K562 (cell line): ENCODE measurements around the gene FAM184B. TPM values are rescaled to one million over a fixed set of nuclear protein-coding genes. Genes with fewer than 3 reads are reported as not detected.

Source experiments
- ATAC-seq: fragments of 200-7000 bp; cut with Tn5 transposase; 3 replicates; pipeline ENCODE4 v1.9.1; 2020; ENCODE audit warnings: moderate library complexity
- BruUV-seq: library from RNA; stranded (reverse); fragments of 400-500 nt; replicated peaks from 2 replicates; lab custom pipeline; 2021; lab: Mats Ljungman, UMichigan
- CTCF ChIA-PET: fragments of 300-600 bp; formaldehyde crosslinking; extraction: SDS; loops from one replicate; lab custom pipeline; 2021; ENCODE audit warnings: low intra/inter-chr PET ratio; lab: Yijun Ruan, JAX
- POLR2A ChIA-PET: fragments of 300-600, 350-650 bp; sonication (Branson Sonifier 250); formaldehyde crosslinking; extraction: SDS; loops from one replicate; lab custom pipeline; 2021; ENCODE audit warnings: antibody characterized with exemption, inconsistent platforms; lab: Yijun Ruan, JAX
- DNase-seq, 4 experiments: peaks; one replicate each; pipeline versions ENCODE4 v3.0.0 to v3.0.0-alpha.2; 2011 to 2018; ENCODE audit warnings: low spot score in 3 of 4, mixed read lengths in 3 of 4; ENCODE audit errors: extremely low read depth in 1 of 4
- FAIRE-seq: peaks from 2 replicates; lab custom pipeline; 2011; peaks lifted over from hg19 to GRCh38; lab: Jason Lieb, UNC
- H2AFZ ChIP-seq: 2 replicates; pipeline ENCODE4 v1.6.0; 2011; ENCODE audit warnings: low read depth, low read length, control low read depth, inconsistent platforms
- H3K27ac ChIP-seq: fragments of 200-600 bp; 3 replicates; pipeline ENCODE4 v1.8.0; 2011; ENCODE audit warnings: low read depth, mild to moderate bottlenecking, control low read depth, inconsistent platforms, low read length, moderate library complexity, mixed read lengths; ENCODE audit errors: extremely low read depth
- H3K27me3 ChIP-seq, 2 experiments: fragments of 300-600 bp in 1 of 2; 2 replicates in 1 of 2; 3 replicates in 1 of 2; pipeline versions ENCODE4 v1.6.0 to v1.8.0; 2011; ENCODE audit warnings: inconsistent platforms in 2 of 2, low read length in 2 of 2, mild to moderate bottlenecking in 1 of 2, mixed read lengths in 1 of 2, moderate library complexity in 1 of 2; ENCODE audit not compliant: control insufficient read depth in 2 of 2, insufficient read depth in 2 of 2
- H3K36me3 ChIP-seq: fragments of 300-600 bp; 3 replicates; pipeline ENCODE4 v1.8.0; 2011; ENCODE audit warnings: mild to moderate bottlenecking, low read length, inconsistent platforms; ENCODE audit not compliant: control insufficient read depth, insufficient read depth
- H3K4me1 ChIP-seq, 2 experiments: fragments of 200-600 bp in 1 of 2; replicated peaks in 1 of 2; 2 replicates in 1 of 2; 3 replicates in 1 of 2; pipeline versions ENCODE4 v1.5.1 to v1.8.0; 2011; ENCODE audit warnings: inconsistent platforms in 2 of 2, low read length in 2 of 2, mild to moderate bottlenecking in 1 of 2, mixed read lengths in 1 of 2, moderate library complexity in 1 of 2; ENCODE audit not compliant: control insufficient read depth in 2 of 2, insufficient read depth in 2 of 2
- H3K4me2 ChIP-seq: 2 replicates; pipeline ENCODE4 v1.6.1; 2011; ENCODE audit warnings: low read length, control low read depth, inconsistent platforms, mixed read lengths; ENCODE audit not compliant: insufficient read depth
- H3K4me3 ChIP-seq: fragments of 200-600 bp; sonication (generic), shearing (Covaris generic); 2 replicates; pipeline ENCODE4 v1.5.1; 2016; ENCODE audit warnings: control low read depth, inconsistent platforms
- H3K79me2 ChIP-seq: fragments of 200-600 bp; 3 replicates; pipeline ENCODE4 v1.8.0; 2011; ENCODE audit warnings: low read length, inconsistent platforms; ENCODE audit not compliant: control insufficient read depth, insufficient read depth
- H3K9ac ChIP-seq, 2 experiments: 2 replicates each; pipeline versions ENCODE4 v1.6.0 to v1.6.1; 2011; ENCODE audit warnings: low read depth in 2 of 2, low read length in 2 of 2, control low read depth in 1 of 2, inconsistent platforms in 1 of 2, mild to moderate bottlenecking in 1 of 2, mixed read lengths in 1 of 2; ENCODE audit not compliant: insufficient read depth in 1 of 2
- H3K9me1 ChIP-seq: one replicate; pipeline ENCODE4 v1.6.0; 2011; ENCODE audit warnings: inconsistent platforms, mild to moderate bottlenecking, low read length, moderate library complexity; ENCODE audit not compliant: control insufficient read depth, insufficient read depth
- H3K9me3 ChIP-seq: replicated peaks from 2 replicates; pipeline ENCODE4 v1.5.1; 2011; ENCODE audit warnings: low read depth, low read length, inconsistent platforms; ENCODE audit not compliant: control insufficient read depth, insufficient read depth
- H4K20me1 ChIP-seq: replicated peaks from 2 replicates; pipeline ENCODE4 v1.6.1; 2011; ENCODE audit warnings: low read length, inconsistent platforms, mixed read lengths; ENCODE audit not compliant: control insufficient read depth, insufficient read depth
- ESRRB ChIP-seq: fragments of 250-450 bp; sonication (Bioruptor Pico); IDR thresholded peaks from 2 replicates; pipeline ENCODE4 v1.5.0; 2020; ENCODE audit warnings: mild to moderate bottlenecking, moderate library complexity, borderline replicate concordance
- HSF4 ChIP-seq: fragments of 250-450 bp; sonication (Bioruptor Pico); IDR thresholded peaks from 2 replicates; pipeline ENCODE4 v2.1.2; 2022; ENCODE audit warnings: mild to moderate bottlenecking, moderate library complexity, borderline replicate concordance
- ILK ChIP-seq: fragments of 450-650 bp; IDR thresholded peaks from 2 replicates; pipeline ENCODE4 v1.6.1; 2016; ENCODE audit warnings: missing genetic modification characterization, low read depth, mild to moderate bottlenecking, missing compliant biosample characterization, moderate library complexity, borderline replicate concordance
- PHB ChIP-seq: fragments of 250-450 bp; sonication (Bioruptor Pico); IDR thresholded peaks from 2 replicates; pipeline ENCODE4 v1.5.0; 2021
- YBX1 ChIP-seq: fragments of 450-650 bp; IDR thresholded peaks from 2 replicates; pipeline ENCODE4 v1.7.1; 2016; ENCODE audit warnings: mild to moderate bottlenecking
- ZNF282 ChIP-seq: sonication (generic); formaldehyde crosslinking; IDR thresholded peaks from 2 replicates; pipeline ENCODE4 v1.8.1; 2023; ENCODE audit warnings: missing genetic modification reagents
- ZNF311 ChIP-seq: fragments of 250-450 bp; sonication (Bioruptor Pico); IDR thresholded peaks from 2 replicates; pipeline ENCODE4 v1.4.0; 2020; ENCODE audit warnings: mild to moderate bottlenecking, moderate library complexity
- ZNF384 ChIP-seq: IDR thresholded peaks from 2 replicates; pipeline ENCODE4 v1.6.1; 2012; ENCODE audit warnings: low read depth, low read length, improper control_type of control experiment
- ZNF431 ChIP-seq: sonication (generic); formaldehyde crosslinking; IDR thresholded peaks from 2 replicates; pipeline ENCODE4 v1.8.0; 2022; ENCODE audit warnings: mild to moderate bottlenecking, missing genetic modification reagents
- WGBS: fragments of 100-300 bp; shearing (Covaris generic); methylation state at CpG from one replicate; pipeline ENCODE4 v1.1.6; 2016; ENCODE audit warnings: low coverage, mixed read lengths; ENCODE audit not compliant: insufficient coverage; ENCODE audit errors: missing lambda C conversion rate; 5-methylcytosine and 5-hydroxymethylcytosine counted together
- in situ Hi-C: fragments of 300-500 bp; cut with MboI; formaldehyde crosslinking; loops from 4 replicates; pipeline ENCODE4 v1.15.0; 2018; ENCODE audit warnings: inconsistent platforms, mixed read lengths
- intact Hi-C: fragments of 100-400 bp; cut with micrococcal nuclease; formaldehyde crosslinking; loops from 2 replicates; pipeline ENCODE4 v1.14.2; 2022
- polyA plus RNA-seq, 8 experiments: library from polyadenylated mRNA; depleted of rRNA in 4 of 8; stranded (reverse) in 5 of 8; unstranded in 3 of 8; fragments of >200 nt; fragmentation: Nextera tagmentation in 2 of 8; fragmentation: Illumina TruSeq in 1 of 8; extraction: Ambion mirVana in 2 of 8; extraction: Trizol in 1 of 8; gene quantifications; 2 replicates each; pipeline versions ENCODE4 v1.2.1 to v1.2.3, GENCODE V29; 2011 to 2014; ENCODE audit warnings: inconsistent platforms in 1 of 8, missing spikeins in 1 of 8
- total RNA-seq, 7 experiments: library from RNA; depleted of rRNA in 6 of 7; stranded (reverse); fragments of >200 nt in 6 of 7; fragmentation: Illumina TruSeq in 2 of 7; extraction: Trizol in 2 of 7; gene quantifications; 2 replicates each; pipeline versions ENCODE4 v1.2.1 to v1.2.3, GENCODE V29; 2011 to 2021; ENCODE audit warnings: low replicate concordance in 1 of 7
- TF ChIP-seq, protein P1 (sequence below), 2 experiments: IDR thresholded peaks; 2 replicates each; pipeline ENCODE4 v1.6.1; 2012; ENCODE audit warnings: improper control_type of control experiment in 2 of 2, low read depth in 2 of 2, low read length in 2 of 2, borderline replicate concordance in 1 of 2

FAM184B gene
- total and polyA plus RNA-seq, 9 of the 15 experiments (the other 6 are each of a cell fraction or from before 2014, with no cell fraction given) = not detected

DNA sequence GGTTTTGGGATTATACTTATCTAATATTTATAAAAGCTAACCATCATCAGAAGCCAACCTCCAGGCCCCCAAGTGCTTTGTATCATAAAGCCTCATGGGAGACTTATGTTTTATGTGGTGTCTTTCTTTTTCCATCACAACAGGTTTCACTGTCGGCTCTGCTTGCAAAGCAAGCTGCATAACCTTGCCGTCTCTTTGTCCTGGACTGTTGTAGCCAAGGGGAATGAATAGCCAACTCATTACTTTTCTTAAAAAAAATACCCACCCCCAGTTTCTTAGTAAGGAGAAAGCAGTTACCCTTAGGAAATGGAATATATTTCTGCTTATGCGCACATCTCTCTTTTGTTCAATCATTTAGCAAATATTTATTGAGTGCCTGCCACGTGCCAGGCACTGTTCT lies 40.7 kb downstream of the FAM184B start:
- Histone ChIP-seq H3K4me3 (no peak overlapping the region), H3K4me1 (no peaks in the 10 kb centered on the region), H2AFZ (no peak overlapping the region), H3K4me2 (no peak overlapping the region), H3K9me1 (no peaks in the 10 kb centered on the region), H3K79me2 (no peaks in the 10 kb centered on the region), H3K27ac (no peak overlapping the region), H3K36me3 (no peaks in the 10 kb centered on the region), H3K9me3 (no peaks in the 10 kb centered on the region), H3K9ac (no peak overlapping the region), H4K20me1 (no peaks in the 10 kb centered on the region; the same call in 1 of the 2 replicates), H3K27me3 (peaks cover 19 to 36% of the 10 kb centered on the region in 2 experiments; a peak in 3 of 5 replicates)
- ChIA-PET CTCF (no interaction called here), POLR2A (no interaction called here)
- TF ChIP-seq ESRRB (CRISPR knock-in tag) = no peak
- no peak for TF ChIP-seq YBX1
- no peak for TF ChIP-seq HSF4 (CRISPR knock-in tag)
- no peak for TF ChIP-seq ZNF311
- no peak for TF ChIP-seq ZNF384
- no peak for TF ChIP-seq ILK
- no peak for TF ChIP-seq ZNF431 (CRISPR knock-in tag)
- TF ChIP-seq ZNF282 = no peak
- TF ChIP-seq PHB (CRISPR knock-in tag) = no peak
- TF ChIP-seq, protein P1, sequence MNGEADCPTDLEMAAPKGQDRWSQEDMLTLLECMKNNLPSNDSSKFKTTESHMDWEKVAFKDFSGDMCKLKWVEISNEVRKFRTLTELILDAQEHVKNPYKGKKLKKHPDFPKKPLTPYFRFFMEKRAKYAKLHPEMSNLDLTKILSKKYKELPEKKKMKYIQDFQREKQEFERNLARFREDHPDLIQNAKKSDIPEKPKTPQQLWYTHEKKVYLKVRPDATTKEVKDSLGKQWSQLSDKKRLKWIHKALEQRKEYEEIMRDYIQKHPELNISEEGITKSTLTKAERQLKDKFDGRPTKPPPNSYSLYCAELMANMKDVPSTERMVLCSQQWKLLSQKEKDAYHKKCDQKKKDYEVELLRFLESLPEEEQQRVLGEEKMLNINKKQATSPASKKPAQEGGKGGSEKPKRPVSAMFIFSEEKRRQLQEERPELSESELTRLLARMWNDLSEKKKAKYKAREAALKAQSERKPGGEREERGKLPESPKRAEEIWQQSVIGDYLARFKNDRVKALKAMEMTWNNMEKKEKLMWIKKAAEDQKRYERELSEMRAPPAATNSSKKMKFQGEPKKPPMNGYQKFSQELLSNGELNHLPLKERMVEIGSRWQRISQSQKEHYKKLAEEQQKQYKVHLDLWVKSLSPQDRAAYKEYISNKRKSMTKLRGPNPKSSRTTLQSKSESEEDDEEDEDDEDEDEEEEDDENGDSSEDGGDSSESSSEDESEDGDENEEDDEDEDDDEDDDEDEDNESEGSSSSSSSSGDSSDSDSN (IDR thresholded peaks at IDR 0.05; ENCODE audit: borderline replicate concordance in 1 of 2, low read depth in 2 of 2, low read length in 2 of 2) = no peak
- DNase-seq = no peak
- WGBS = 23% methylated on average over 4 of the region's 4 CpGs
- in situ Hi-C loops (no loop called here), intact Hi-C loops (no loop called here)
- FAIRE-seq = no peak
- no TSS peak for BruUV-seq
- no peak for ATAC-seq
